ENCODE measurements around the gene SLC12A7. TPM values are rescaled to one million over a fixed set of nuclear protein-coding genes. Genes with fewer than 3 reads are reported as not detected.
A peak's percentile ranks its signal among the peaks of the same experiment; 100 is the strongest.

Gene SLC12A7
- total RNA-seq, 1 donor from 2014 or later = 30.5 TPM

DNA sequence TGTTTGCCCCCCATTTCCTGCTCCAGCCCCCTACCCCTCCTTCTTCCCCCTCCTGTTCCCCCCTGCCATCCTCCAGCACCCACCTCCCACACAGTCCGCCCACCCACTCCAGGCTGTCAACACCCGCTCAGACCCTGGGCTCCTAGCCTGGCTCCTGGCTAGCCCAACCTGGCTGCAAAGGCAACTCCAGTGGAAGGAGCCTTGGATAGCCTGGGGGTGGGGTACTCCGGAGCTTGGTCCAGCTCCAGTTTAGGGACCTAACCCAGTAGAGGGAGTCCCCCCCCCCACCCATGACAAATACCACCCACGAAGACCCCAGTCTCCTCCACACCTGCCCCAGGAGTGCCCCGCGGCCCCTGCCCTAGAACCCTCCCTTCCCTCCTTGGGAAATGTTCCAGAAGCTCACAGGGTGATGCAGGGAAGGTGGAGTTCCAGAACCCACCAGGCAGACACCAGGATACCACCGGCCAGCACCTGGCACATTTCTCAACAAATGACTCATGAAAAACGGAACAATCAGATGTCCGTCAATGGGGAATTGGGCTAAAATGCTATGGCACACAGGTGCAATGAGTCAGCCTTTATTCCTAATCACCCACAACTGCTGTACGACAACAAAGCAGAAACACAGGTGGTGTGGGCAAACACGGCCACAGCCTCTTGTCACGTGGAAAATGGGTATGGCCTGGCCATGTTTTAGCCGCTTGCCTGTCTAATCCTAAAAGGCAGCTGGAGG is 901 bp upstream of the SLC12A7 start:
- Mint-ChIP-seq H3K36me3 (ENCODE audit: low read depth, unreplicated experiment) (peaks cover 2% of the 10 kb centered on the region), H3K27me3 (ENCODE audit: low read depth, unreplicated experiment) (peaks cover 7% of the 10 kb centered on the region), H3K9me3 (ENCODE audit: unreplicated experiment) (no peaks in the 10 kb centered on the region), H3K27ac (ENCODE audit: unreplicated experiment) (no peak overlapping the region), H3K4me3 (ENCODE audit: unreplicated experiment) (peak overlapping the region; percentile 50), H3K4me1 (ENCODE audit: low read depth, unreplicated experiment) (peaks cover 6% of the 10 kb centered on the region)
- DNase-seq (ENCODE audit: low read depth) (no peak), FAIRE-seq (no peak)
- Histone ChIP-seq H3K27ac (ENCODE audit: low read depth, low read length) (no peak overlapping the region), H3K79me2 (ENCODE audit: insufficient read depth, low read length) (no peaks in the 10 kb centered on the region), H4K20me1 (ENCODE audit: insufficient read depth, low read length) (no peaks in the 10 kb centered on the region), H3K4me1 (ENCODE audit: insufficient read depth, low read length) (no peaks in the 10 kb centered on the region), H3K9me3 (ENCODE audit: insufficient read depth, low read depth, low read length) (no peaks in the 10 kb centered on the region), H3K4me3 (ENCODE audit: insufficient read depth, low read depth, low read length) (no peak overlapping the region), H3K4me2 (ENCODE audit: low read length) (no peak overlapping the region), H2AFZ (ENCODE audit: low read depth, low read length) (no peak overlapping the region), H3K27me3 (ENCODE audit: insufficient read depth, low read length) (peaks cover 15% of the 10 kb centered on the region), H3K36me3 (ENCODE audit: insufficient read depth, low read length) (no peaks in the 10 kb centered on the region), H3K9ac (ENCODE audit: low read length) (no peak overlapping the region)
- no peak for TF ChIP-seq EZH2 (IDR thresholded peaks at IDR 0.05; ENCODE audit: insufficient read depth, low read length)
- TF ChIP-seq, protein P1, sequence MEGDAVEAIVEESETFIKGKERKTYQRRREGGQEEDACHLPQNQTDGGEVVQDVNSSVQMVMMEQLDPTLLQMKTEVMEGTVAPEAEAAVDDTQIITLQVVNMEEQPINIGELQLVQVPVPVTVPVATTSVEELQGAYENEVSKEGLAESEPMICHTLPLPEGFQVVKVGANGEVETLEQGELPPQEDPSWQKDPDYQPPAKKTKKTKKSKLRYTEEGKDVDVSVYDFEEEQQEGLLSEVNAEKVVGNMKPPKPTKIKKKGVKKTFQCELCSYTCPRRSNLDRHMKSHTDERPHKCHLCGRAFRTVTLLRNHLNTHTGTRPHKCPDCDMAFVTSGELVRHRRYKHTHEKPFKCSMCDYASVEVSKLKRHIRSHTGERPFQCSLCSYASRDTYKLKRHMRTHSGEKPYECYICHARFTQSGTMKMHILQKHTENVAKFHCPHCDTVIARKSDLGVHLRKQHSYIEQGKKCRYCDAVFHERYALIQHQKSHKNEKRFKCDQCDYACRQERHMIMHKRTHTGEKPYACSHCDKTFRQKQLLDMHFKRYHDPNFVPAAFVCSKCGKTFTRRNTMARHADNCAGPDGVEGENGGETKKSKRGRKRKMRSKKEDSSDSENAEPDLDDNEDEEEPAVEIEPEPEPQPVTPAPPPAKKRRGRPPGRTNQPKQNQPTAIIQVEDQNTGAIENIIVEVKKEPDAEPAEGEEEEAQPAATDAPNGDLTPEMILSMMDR (IDR thresholded peaks at IDR 0.05; ENCODE audit: insufficient read depth, low read depth, low read length) = no peak

DNA sequence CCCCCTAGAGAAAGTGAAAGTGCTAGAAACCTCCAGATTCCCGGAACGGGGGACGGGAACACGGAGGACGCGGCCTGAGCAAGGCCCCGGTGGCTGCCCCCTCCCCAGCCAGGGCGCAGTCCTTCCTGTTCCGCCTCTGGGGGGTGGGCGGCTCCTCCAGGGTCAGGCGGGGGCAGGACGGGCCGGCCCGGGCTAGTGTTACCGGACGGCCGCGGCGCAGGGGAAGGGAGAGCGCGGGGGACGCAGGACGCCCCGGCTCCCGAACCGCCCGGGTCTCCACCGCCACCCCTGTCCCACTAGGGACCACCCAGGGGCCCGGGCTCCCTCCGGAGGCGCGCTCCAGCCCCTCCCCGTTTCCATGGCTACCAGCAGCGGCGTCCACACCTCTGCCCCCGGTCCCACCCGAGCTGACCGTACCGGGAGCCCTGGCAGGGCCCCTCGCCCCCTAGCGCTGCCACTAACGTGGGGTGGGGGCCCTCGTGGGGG is 579 bp downstream of the SLC12A7 start:
- peak overlapping the region; percentile 54 for H3K9ac ChIP-seq (ENCODE audit: low read length)
- peak overlapping the region; percentile 10 for H2AFZ ChIP-seq (ENCODE audit: low read depth, low read length)
- TF ChIP-seq, protein P1 (IDR thresholded peaks at IDR 0.05; ENCODE audit: insufficient read depth, low read depth, low read length) = no peak
- TF ChIP-seq EZH2 (IDR thresholded peaks at IDR 0.05; ENCODE audit: insufficient read depth, low read length) = peak; percentile 54
- H3K27me3 ChIP-seq (ENCODE audit: insufficient read depth, low read length) = peaks cover 19% of the 10 kb centered on the region
- no peaks in the 10 kb centered on the region for H3K4me1 Mint-ChIP-seq (ENCODE audit: low read depth, unreplicated experiment)
- peak overlapping the region; percentile 76 for H3K4me2 ChIP-seq (ENCODE audit: low read length)
- H3K4me1 ChIP-seq (ENCODE audit: insufficient read depth, low read length) = no peaks in the 10 kb centered on the region
- peaks cover 5% of the 10 kb centered on the region for H4K20me1 ChIP-seq (ENCODE audit: insufficient read depth, low read length)
- no peaks in the 10 kb centered on the region for H3K9me3 ChIP-seq (ENCODE audit: insufficient read depth, low read depth, low read length)
- H3K9me3 Mint-ChIP-seq (ENCODE audit: unreplicated experiment) = no peaks in the 10 kb centered on the region
- H3K36me3 Mint-ChIP-seq (ENCODE audit: low read depth, unreplicated experiment) = peaks cover 2% of the 10 kb centered on the region
- peak overlapping the region; percentile 41 for H3K27ac Mint-ChIP-seq (ENCODE audit: unreplicated experiment)
- no peaks in the 10 kb centered on the region for H3K79me2 ChIP-seq (ENCODE audit: insufficient read depth, low read length)
- H3K36me3 ChIP-seq (ENCODE audit: insufficient read depth, low read length) = no peaks in the 10 kb centered on the region
- H3K27ac ChIP-seq (ENCODE audit: low read depth, low read length) = no peak overlapping the region
- peak overlapping the region; percentile 86 for H3K4me3 Mint-ChIP-seq (ENCODE audit: unreplicated experiment)
- peak overlapping the region; percentile 44 for H3K4me3 ChIP-seq (ENCODE audit: insufficient read depth, low read depth, low read length)
- no peak for DNase-seq (ENCODE audit: low read depth)
- peaks cover 7% of the 10 kb centered on the region for H3K27me3 Mint-ChIP-seq (ENCODE audit: low read depth, unreplicated experiment)
- no peak for FAIRE-seq

All from astrocyte (in vitro differentiated cells and primary cell).